Measurements from ENCODE around the gene PLA2G6.

Gene PLA2G6

DNA sequence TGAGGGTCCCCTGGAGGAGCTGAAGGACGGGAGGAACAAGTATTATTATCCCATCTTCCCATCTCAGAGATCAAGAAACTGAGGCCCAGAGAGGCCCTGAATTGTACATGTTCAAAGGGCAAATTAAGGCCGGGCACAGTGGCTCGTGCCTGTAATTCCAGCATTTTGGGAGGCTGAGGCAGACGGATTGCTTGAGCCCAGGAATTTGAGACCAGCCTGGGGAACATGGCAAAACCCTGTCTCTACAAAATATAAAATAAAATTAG lies 8.1 kb downstream of the PLA2G6 start:
- Histone ChIP-seq H3K9me3 (ENCODE audit: control extremely low read depth in 1 of 5, control insufficient read depth in 4 of 5, insufficient read depth in 2 of 5, low read depth in 1 of 5, low read length in 4 of 5) (no peaks in the 10 kb centered on the region), H3K27ac (ENCODE audit: insufficient read depth in 1 of 2, low read depth in 1 of 2, low read length in 2 of 2, poor library complexity in 1 of 2, severe bottlenecking in 2 of 2) (peak overlapping the region; percentile 67 to 75), H3K4me3 (ENCODE audit: control insufficient read depth in 1 of 7, extremely low read depth in 1 of 7, insufficient read depth in 4 of 7, low read depth in 2 of 7, low read length in 6 of 7) (peak overlapping the region in 1 of 7 experiments; percentile 4), H3K36me3 (ENCODE audit: control insufficient read depth in 4 of 4, insufficient read depth in 4 of 4, low read length in 3 of 4) (peaks cover 0 to 5% (median 0%) of the 10 kb centered on the region in 4 experiments), H3K4me1 (ENCODE audit: control extremely low read depth in 1 of 4, control insufficient read depth in 4 of 4, insufficient read depth in 4 of 4, low read length in 3 of 4) (peaks cover 0 to 65% (median 52%) of the 10 kb centered on the region in 4 experiments), H3K27me3 (replicated peaks in 2 of 5; ENCODE audit: control insufficient read depth in 4 of 5, insufficient read depth in 5 of 5, low read length in 4 of 5) (no peaks in the 10 kb centered on the region)
- WGBS (ENCODE audit: insufficient coverage): 83% methylated on average over 3 of the region's 4 CpGs
- no peak for DNase-seq
- CTCF ChIA-PET: interaction anchor here (0.9 to 1.4 kb wide), 4 partner anchors 8 to 30 kb away, joined by 3 to 4 read pairs (median 3); partner anchors contain the start of genes MAFF and PLA2G6
- POLR2A ChIA-PET: interaction anchor here (1.5 kb wide), 2 partner anchors 28 to 30 kb away, joined by 3 to 5 read pairs; partner anchors contain the start of gene MAFF

DNA sequence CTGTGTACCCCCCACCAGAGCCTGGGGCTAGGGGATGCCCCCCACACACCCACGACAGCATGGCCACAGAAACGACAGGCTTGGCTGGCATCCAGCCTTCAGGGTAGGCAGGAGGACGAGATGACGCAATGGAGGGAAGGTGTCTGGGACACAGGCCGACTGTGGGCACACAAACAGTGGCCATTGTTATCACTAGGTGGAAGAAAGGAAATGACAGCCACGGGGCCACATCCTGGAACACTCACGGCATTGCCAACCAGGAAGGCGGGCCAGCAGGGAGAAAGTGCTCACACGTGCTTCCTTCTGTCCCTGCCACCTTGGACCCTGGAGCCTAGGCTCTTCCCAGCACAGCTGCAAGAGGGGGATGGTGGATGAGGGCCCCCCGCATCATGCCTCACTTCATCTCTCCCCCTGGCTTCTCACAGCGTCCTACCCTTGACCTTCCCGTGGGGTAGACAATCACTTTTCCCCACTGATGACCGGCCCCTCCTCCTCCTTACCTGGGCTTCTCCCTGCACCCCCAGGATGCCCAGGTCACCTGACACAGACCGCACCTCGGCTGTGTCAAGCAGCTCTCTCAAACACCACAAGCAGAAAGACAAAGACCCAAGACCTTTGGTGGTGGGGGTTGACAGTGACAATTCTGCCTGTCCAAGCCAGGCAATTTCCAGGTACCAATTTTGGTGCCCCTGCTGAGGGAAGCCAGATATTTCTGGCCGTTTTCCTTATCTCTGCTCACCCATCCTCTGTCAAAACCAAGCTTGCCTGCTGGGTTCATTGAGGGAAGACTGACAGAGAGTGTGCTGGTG lies 8.6 kb downstream of the PLA2G6 start:
- 12% methylated on average over 7 of the region's 16 CpGs for WGBS (ENCODE audit: insufficient coverage)
- Histone ChIP-seq H3K9me3 (ENCODE audit: control extremely low read depth in 1 of 5, control insufficient read depth in 4 of 5, insufficient read depth in 2 of 5, low read depth in 1 of 5, low read length in 4 of 5) (no peaks in the 10 kb centered on the region), H3K36me3 (ENCODE audit: control insufficient read depth in 4 of 4, insufficient read depth in 4 of 4, low read length in 3 of 4) (peaks cover 0 to 9% (median 1%) of the 10 kb centered on the region in 4 experiments), H3K4me1 (ENCODE audit: control extremely low read depth in 1 of 4, control insufficient read depth in 4 of 4, insufficient read depth in 4 of 4, low read length in 3 of 4) (peaks cover 0 to 63% (median 50%) of the 10 kb centered on the region in 4 experiments), H3K27me3 (replicated peaks in 2 of 5; ENCODE audit: control insufficient read depth in 4 of 5, insufficient read depth in 5 of 5, low read length in 4 of 5) (no peaks in the 10 kb centered on the region), H3K27ac (ENCODE audit: insufficient read depth in 1 of 2, low read depth in 1 of 2, low read length in 2 of 2, poor library complexity in 1 of 2, severe bottlenecking in 2 of 2) (peak overlapping the region; percentile 67 to 75), H3K4me3 (ENCODE audit: control insufficient read depth in 1 of 7, extremely low read depth in 1 of 7, insufficient read depth in 4 of 7, low read depth in 2 of 7, low read length in 6 of 7) (peak overlapping the region in 3 of 7 experiments; percentile 4 to 20 (median 17))
- DNase-seq: peak; percentile 93 to 99 (median 97)
- CTCF ChIA-PET: interaction anchor here (0.9 to 1.4 kb wide), 3 partner anchors 9 to 31 kb away, joined by 3 to 4 read pairs (median 3); partner anchors contain the start of gene PLA2G6
- POLR2A ChIA-PET: interaction anchor here (0.6 to 1.5 kb wide), 4 partner anchors 7 to 31 kb away, joined by 3 to 5 read pairs (median 4); partner anchors contain the start of gene MAFF

DNA sequence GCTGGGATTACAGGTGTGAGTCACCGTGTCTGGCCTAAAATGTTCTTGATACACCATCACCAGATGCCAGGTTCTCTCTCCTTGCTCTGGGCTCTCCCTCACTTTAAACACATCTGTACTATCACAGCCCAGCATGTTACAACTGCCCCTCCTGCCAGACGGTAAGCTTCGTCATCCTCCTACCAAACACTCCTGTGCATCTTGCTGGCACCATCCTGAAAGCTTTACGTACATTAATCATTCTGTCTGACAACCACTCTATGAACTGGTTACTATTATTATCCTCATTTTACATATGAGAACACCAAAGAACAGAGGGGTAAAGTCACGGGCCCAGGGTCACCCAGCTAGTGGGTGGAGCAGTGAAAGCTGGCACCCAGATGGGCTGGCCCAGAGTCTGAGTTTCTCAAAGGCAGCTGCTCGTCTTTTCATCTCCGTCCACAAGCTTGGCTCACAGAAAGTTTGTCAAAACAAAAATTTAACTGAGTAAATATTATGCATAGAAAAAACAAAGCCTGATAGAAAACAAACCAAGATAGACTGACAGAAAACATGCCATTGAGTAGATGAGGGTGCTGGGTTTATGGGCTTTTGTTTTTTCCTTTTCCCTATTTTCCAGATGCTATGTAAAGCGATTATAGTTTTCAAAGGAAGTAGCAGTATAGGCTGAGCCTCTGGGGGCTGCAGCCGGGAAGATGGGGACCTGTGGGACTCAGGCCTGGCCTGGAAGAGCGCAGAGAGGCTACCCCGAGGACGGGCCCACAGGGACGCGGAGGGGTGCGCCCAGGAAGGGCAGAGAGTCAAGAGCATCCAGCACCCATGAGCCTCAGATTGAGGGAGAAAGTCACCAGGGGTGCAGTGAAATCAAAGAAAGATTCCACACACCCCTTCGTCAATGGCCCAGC lies 9.5 kb downstream of the PLA2G6 start:
- Histone ChIP-seq H3K36me3 (ENCODE audit: control insufficient read depth in 4 of 4, insufficient read depth in 4 of 4, low read length in 3 of 4) (peaks cover 0 to 17% (median 4%) of the 10 kb centered on the region in 4 experiments), H3K27me3 (replicated peaks in 2 of 5; ENCODE audit: control insufficient read depth in 4 of 5, insufficient read depth in 5 of 5, low read length in 4 of 5) (no peaks in the 10 kb centered on the region), H3K4me1 (ENCODE audit: control extremely low read depth in 1 of 4, control insufficient read depth in 4 of 4, insufficient read depth in 4 of 4, low read length in 3 of 4) (peaks cover 0 to 55% (median 46%) of the 10 kb centered on the region in 4 experiments), H3K27ac (ENCODE audit: insufficient read depth in 1 of 2, low read depth in 1 of 2, low read length in 2 of 2, poor library complexity in 1 of 2, severe bottlenecking in 2 of 2) (peak overlapping the region; percentile 51 to 75), H3K9me3 (ENCODE audit: control extremely low read depth in 1 of 5, control insufficient read depth in 4 of 5, insufficient read depth in 2 of 5, low read depth in 1 of 5, low read length in 4 of 5) (no peaks in the 10 kb centered on the region), H3K4me3 (ENCODE audit: control insufficient read depth in 1 of 7, extremely low read depth in 1 of 7, insufficient read depth in 4 of 7, low read depth in 2 of 7, low read length in 6 of 7) (peak overlapping the region in 2 of 7 experiments; percentile 4 to 17)
- peak in 2 of 3 donors; percentile 90 to 92 for DNase-seq
- ChIA-PET CTCF (no interaction called here), POLR2A (interaction anchor here (0.5 to 1.5 kb wide), 5 partner anchors 8 to 35 kb away, joined by 3 to 5 read pairs (median 4); partner anchors contain the start of gene MAFF)
- WGBS (ENCODE audit: insufficient coverage): 75% methylated on average over 10 of the region's 16 CpGs

DNA sequence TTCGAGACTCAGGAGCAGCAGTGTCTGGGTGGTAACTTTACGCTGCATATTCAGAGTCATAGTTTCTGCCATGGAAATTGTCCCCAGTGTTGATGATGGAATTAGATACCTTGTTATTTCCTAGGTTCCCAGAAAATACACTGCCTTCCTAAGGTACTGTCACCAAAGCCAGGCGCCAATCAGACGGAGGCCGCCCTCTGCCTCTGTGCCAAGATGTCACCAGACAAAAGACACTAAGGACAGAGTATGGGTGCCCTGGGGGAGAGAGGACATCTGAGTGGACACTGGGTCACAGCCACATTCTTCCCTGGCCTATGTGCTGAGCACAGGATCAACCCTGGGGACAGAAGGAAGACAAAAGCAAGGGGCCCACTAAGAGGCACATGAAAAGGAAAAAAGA lies 11.2 kb downstream of the PLA2G6 start:
- H3K4me1 ChIP-seq (ENCODE audit: control extremely low read depth in 1 of 4, control insufficient read depth in 4 of 4, insufficient read depth in 4 of 4, low read length in 3 of 4): peaks cover 0 to 38% (median 29%) of the 10 kb centered on the region in 4 experiments
- DNase-seq: no peak
- 98% methylated on average over 5 of the region's 5 CpGs for WGBS (ENCODE audit: insufficient coverage)
- no peaks in the 10 kb centered on the region for H3K9me3 ChIP-seq (ENCODE audit: control extremely low read depth in 1 of 5, control insufficient read depth in 4 of 5, insufficient read depth in 2 of 5, low read depth in 1 of 5, low read length in 4 of 5)
- ChIA-PET POLR2A (no interaction called here), CTCF (interaction anchor here (1.4 kb wide), 1 partner anchor 34 kb away, joined by 3 read pairs; no protein-coding TSS in a partner anchor)
- no peak overlapping the region for H3K27ac ChIP-seq (ENCODE audit: insufficient read depth in 1 of 2, low read depth in 1 of 2, low read length in 2 of 2, poor library complexity in 1 of 2, severe bottlenecking in 2 of 2)
- no peaks in the 10 kb centered on the region for H3K27me3 ChIP-seq (replicated peaks in 2 of 5; ENCODE audit: control insufficient read depth in 4 of 5, insufficient read depth in 5 of 5, low read length in 4 of 5)
- peaks cover 0 to 26% (median 8%) of the 10 kb centered on the region in 4 experiments for H3K36me3 ChIP-seq (ENCODE audit: control insufficient read depth in 4 of 4, insufficient read depth in 4 of 4, low read length in 3 of 4)
- H3K4me3 ChIP-seq (ENCODE audit: control insufficient read depth in 1 of 7, extremely low read depth in 1 of 7, insufficient read depth in 4 of 7, low read depth in 2 of 7, low read length in 6 of 7): no peak overlapping the region

DNA sequence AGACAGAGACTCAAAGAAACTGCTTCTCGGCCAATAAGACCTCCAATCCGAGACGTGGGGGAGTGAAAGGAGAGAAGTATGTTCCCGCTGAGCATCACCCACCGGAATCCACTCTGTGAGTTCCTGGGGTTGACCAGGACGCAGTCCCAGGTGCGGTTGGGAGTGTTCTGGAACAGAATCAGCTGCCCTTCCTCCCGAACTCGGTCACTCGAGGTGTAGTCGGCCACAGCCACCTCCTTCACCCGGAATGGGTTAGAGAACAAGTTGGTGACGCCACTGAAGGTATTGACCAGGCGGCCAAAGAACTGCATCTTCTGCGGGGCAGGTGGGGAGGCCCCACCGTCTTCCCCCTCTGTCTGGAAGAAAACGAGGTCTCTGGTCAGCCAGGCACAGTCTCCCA lies 12.5 kb downstream of the PLA2G6 start:
- peaks cover 0 to 24% (median 19%) of the 10 kb centered on the region in 4 experiments for H3K4me1 ChIP-seq (ENCODE audit: control extremely low read depth in 1 of 4, control insufficient read depth in 4 of 4, insufficient read depth in 4 of 4, low read length in 3 of 4)
- no peaks in the 10 kb centered on the region for H3K9me3 ChIP-seq (ENCODE audit: control extremely low read depth in 1 of 5, control insufficient read depth in 4 of 5, insufficient read depth in 2 of 5, low read depth in 1 of 5, low read length in 4 of 5)
- ChIA-PET CTCF (no interaction called here), POLR2A (no interaction called here)
- H3K4me3 ChIP-seq (ENCODE audit: control insufficient read depth in 1 of 7, extremely low read depth in 1 of 7, insufficient read depth in 4 of 7, low read depth in 2 of 7, low read length in 6 of 7): no peak overlapping the region
- H3K27me3 ChIP-seq (replicated peaks in 2 of 5; ENCODE audit: control insufficient read depth in 4 of 5, insufficient read depth in 5 of 5, low read length in 4 of 5): no peaks in the 10 kb centered on the region
- H3K36me3 ChIP-seq (ENCODE audit: control insufficient read depth in 4 of 4, insufficient read depth in 4 of 4, low read length in 3 of 4): peaks cover 0 to 36% (median 13%) of the 10 kb centered on the region in 4 experiments
- DNase-seq: no peak
- no peak overlapping the region for H3K27ac ChIP-seq (ENCODE audit: insufficient read depth in 1 of 2, low read depth in 1 of 2, low read length in 2 of 2, poor library complexity in 1 of 2, severe bottlenecking in 2 of 2)
- over 99% methylated on average over 14 of the region's 17 CpGs for WGBS (ENCODE audit: insufficient coverage)

DNA sequence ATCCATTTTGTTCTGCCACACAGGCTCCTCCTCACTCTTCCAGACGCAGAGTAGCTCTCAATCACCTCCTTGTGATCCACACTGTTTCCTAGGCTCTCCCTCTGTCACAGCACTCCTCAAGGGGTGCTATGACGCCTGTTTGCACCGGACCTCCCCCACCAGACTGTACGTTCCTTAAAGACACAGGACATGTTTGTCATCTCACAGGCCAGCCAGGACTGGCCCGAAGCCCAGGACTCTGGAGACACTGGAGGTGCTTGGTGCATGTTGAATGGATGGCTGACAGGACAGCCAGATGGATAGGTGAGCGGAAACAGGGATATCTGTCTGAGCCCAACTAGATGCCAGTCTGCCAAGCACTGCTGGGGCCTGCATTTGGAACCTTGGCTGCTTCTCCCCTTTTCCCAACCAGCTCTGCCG lies 13.6 kb downstream of the PLA2G6 start:
- no peak for DNase-seq
- POLR2A ChIA-PET: no interaction called here
- Histone ChIP-seq H3K36me3 (ENCODE audit: control insufficient read depth in 4 of 4, insufficient read depth in 4 of 4, low read length in 3 of 4) (peaks cover 0 to 43% (median 13%) of the 10 kb centered on the region in 4 experiments), H3K9me3 (ENCODE audit: control extremely low read depth in 1 of 5, control insufficient read depth in 4 of 5, insufficient read depth in 2 of 5, low read depth in 1 of 5, low read length in 4 of 5) (no peaks in the 10 kb centered on the region), H3K27me3 (replicated peaks in 2 of 5; ENCODE audit: control insufficient read depth in 4 of 5, insufficient read depth in 5 of 5, low read length in 4 of 5) (no peaks in the 10 kb centered on the region), H3K4me1 (ENCODE audit: control extremely low read depth in 1 of 4, control insufficient read depth in 4 of 4, insufficient read depth in 4 of 4, low read length in 3 of 4) (peaks cover 0 to 18% (median 10%) of the 10 kb centered on the region in 4 experiments), H3K27ac (ENCODE audit: insufficient read depth in 1 of 2, low read depth in 1 of 2, low read length in 2 of 2, poor library complexity in 1 of 2, severe bottlenecking in 2 of 2) (no peak overlapping the region), H3K4me3 (ENCODE audit: control insufficient read depth in 1 of 7, extremely low read depth in 1 of 7, insufficient read depth in 4 of 7, low read depth in 2 of 7, low read length in 6 of 7) (no peak overlapping the region)
- 93% methylated on average over 4 of the region's 7 CpGs for WGBS (ENCODE audit: insufficient coverage)
- CTCF ChIA-PET: interaction anchor here (1.1 kb wide), 1 partner anchor 8 kb away, joined by 3 read pairs; no protein-coding TSS in a partner anchor
